Neutrophil (primary cell): ENCODE data around the gene RPL15.
"Not testable (repeated sequence)": the region's sequence is repeated elsewhere in the genome, so short reads cannot be mapped to it uniquely, and the experiment has no call there.

Experiments used
- H3K27ac ChIP-seq: fragments of 200-600 bp; sonication (generic); 2 replicates; pipeline ENCODE4 v1.5.1; 2016; ENCODE audit warnings: mild to moderate bottlenecking, moderate library complexity
- H3K27me3 ChIP-seq: fragments of 200-600 bp; sonication (generic); 2 replicates; pipeline ENCODE4 v1.6.0; 2016; ENCODE audit warnings: mild to moderate bottlenecking
- H3K36me3 ChIP-seq: fragments of 200-600 bp; sonication (generic); 2 replicates; pipeline ENCODE4 v1.5.1; 2017
- H3K4me1 ChIP-seq, 2 experiments: fragments of 200-600 bp in 1 of 2; sonication (generic) in 1 of 2; 1 replicate in 1 of 2; 2 replicates in 1 of 2; pipeline versions ENCODE4 v1.5.1 to v1.6.1; 2013 to 2016; ENCODE audit warnings: low read depth in 1 of 2, low read length in 1 of 2, mild to moderate bottlenecking in 1 of 2, moderate library complexity in 1 of 2; ENCODE audit not compliant: control insufficient read depth in 1 of 2, insufficient read depth in 1 of 2
- H3K4me3 ChIP-seq, 2 experiments: fragments of 200-600 bp in 1 of 2; sonication (generic) in 1 of 2; 1 replicate in 1 of 2; 2 replicates in 1 of 2; pipeline ENCODE4 v1.5.1; 2013 to 2016; ENCODE audit warnings: low read depth in 1 of 2, low read length in 1 of 2, mild to moderate bottlenecking in 1 of 2, moderate library complexity in 1 of 2
- H3K9me3 ChIP-seq: fragments of 200-600 bp; sonication (generic); 2 replicates; pipeline ENCODE4 v1.5.1; 2016
- CTCF ChIP-seq: fragments of 200-600 bp; sonication (generic); IDR thresholded peaks from 2 replicates; pipeline ENCODE4 v1.5.1; 2016; ENCODE audit warnings: antibody characterized with exemption

The RPL15 gene

GRCh38 chr3:23916152-23916885 lies 613 bp upstream of the RPL15 start:
- Histone ChIP-seq H3K4me1 (peaks cover 29 to 34% of the 10 kb centered on the region in 2 experiments), H3K9me3 (no peaks in the 10 kb centered on the region), H3K4me3 (peak overlapping the region; percentile 88 to 91), H3K27ac (peak overlapping the region; percentile 81), H3K27me3 (no peaks in the 10 kb centered on the region), H3K36me3 (peaks cover 17% of the 10 kb centered on the region)
- TF ChIP-seq CTCF: no peak

- Histone ChIP-seq H3K4me1 (peaks cover 29 to 34% of the 10 kb centered on the region in 2 experiments), H3K36me3 (peaks cover 21% of the 10 kb centered on the region), H3K4me3 (peak overlapping the region; percentile 88 to 91), H3K27ac (peak overlapping the region; percentile 81)
- not testable (repeated sequence) for H3K9me3 ChIP-seq, H3K27me3 ChIP-seq
Observed at GRCh38 chr3:23917679-23918303, 859 bp downstream of the RPL15 start.

GRCh38 chr3:23918331-23918730 lies 1.4 kb downstream of the RPL15 start:
- peaks cover 29 to 34% of the 10 kb centered on the region in 2 experiments for H3K4me1 ChIP-seq
- H3K27ac ChIP-seq: peak overlapping the region; percentile 81
- not testable (repeated sequence) for H3K27me3 ChIP-seq, H3K9me3 ChIP-seq
- peaks cover 21% of the 10 kb centered on the region for H3K36me3 ChIP-seq
- peak overlapping the region in 1 of 2 experiments; percentile 88 for H3K4me3 ChIP-seq

- H3K27me3 ChIP-seq: no peaks in the 10 kb centered on the region
- no peaks in the 10 kb centered on the region for H3K9me3 ChIP-seq
- no peak for TF ChIP-seq CTCF
- H3K4me1 ChIP-seq: peaks cover 29 to 34% of the 10 kb centered on the region in 2 experiments
- no peak overlapping the region for H3K4me3 ChIP-seq
- H3K27ac ChIP-seq: no peak overlapping the region
- peaks cover 21% of the 10 kb centered on the region for H3K36me3 ChIP-seq
Observed at GRCh38 chr3:23919628-23920027, 2.7 kb downstream of the RPL15 start.

- Histone ChIP-seq H3K4me1 (peaks cover 28 to 34% of the 10 kb centered on the region in 2 experiments), H3K9me3 (no peaks in the 10 kb centered on the region), H3K36me3 (peaks cover 21% of the 10 kb centered on the region), H3K4me3 (no peak overlapping the region), H3K27me3 (no peaks in the 10 kb centered on the region), H3K27ac (no peak overlapping the region)
- TF ChIP-seq CTCF: no peak
Observed at GRCh38 chr3:23920151-23920655, 3.3 kb downstream of the RPL15 start.

- Histone ChIP-seq H3K4me1 (peaks cover 20 to 26% of the 10 kb centered on the region in 2 experiments), H3K4me3 (no peak overlapping the region), H3K27ac (no peak overlapping the region), H3K27me3 (no peaks in the 10 kb centered on the region), H3K36me3 (peaks cover 21% of the 10 kb centered on the region), H3K9me3 (no peaks in the 10 kb centered on the region)
- TF ChIP-seq CTCF: no peak
Observed at GRCh38 chr3:23921052-23921511, 4.2 kb downstream of the RPL15 start.
